ENCODE measurements around the gene XIRP2.

- no peak for TF ChIP-seq POLR2A (IDR thresholded peaks at IDR 0.05; ENCODE audit: low read length)
- TF ChIP-seq CTCF (IDR thresholded peaks at IDR 0.05), result no peak
- TF ChIP-seq NFE2L2 (conservative IDR thresholded peaks at IDR 0.05; ENCODE audit: low read length), result no peak
- TF ChIP-seq PBX3 (IDR thresholded peaks at IDR 0.05), result no peak
- TF ChIP-seq MAZ (IDR thresholded peaks at IDR 0.05; ENCODE audit: borderline replicate concordance, low read depth, low read length), result no peak
- TF ChIP-seq RFX5 (IDR thresholded peaks at IDR 0.05), result no peak
Observed at GRCh38 chr2:167028503-167028902, 140.2 kb downstream of the XIRP2 start.
